Neural cell (in vitro differentiated cells): ENCODE data around the gene PNPLA5.

ENCODE experiments used
- SMC3 ChIP-seq: fragments of 450-650 bp; conservative IDR thresholded peaks from 2 replicates; pipeline ENCODE4 v1.6.1; 2014; ENCODE audit warnings: antibody characterized with exemption, mild to moderate bottlenecking, moderate library complexity; ENCODE audit not compliant: poor library complexity
- TF ChIP-seq, protein P1 (sequence below): fragments of 450-650 bp; IDR thresholded peaks from 2 replicates; pipeline ENCODE4 v1.5.1; 2014; ENCODE audit warnings: antibody characterized with exemption, mild to moderate bottlenecking, moderate library complexity; ENCODE audit not compliant: poor library complexity, severe bottlenecking

DNA sequence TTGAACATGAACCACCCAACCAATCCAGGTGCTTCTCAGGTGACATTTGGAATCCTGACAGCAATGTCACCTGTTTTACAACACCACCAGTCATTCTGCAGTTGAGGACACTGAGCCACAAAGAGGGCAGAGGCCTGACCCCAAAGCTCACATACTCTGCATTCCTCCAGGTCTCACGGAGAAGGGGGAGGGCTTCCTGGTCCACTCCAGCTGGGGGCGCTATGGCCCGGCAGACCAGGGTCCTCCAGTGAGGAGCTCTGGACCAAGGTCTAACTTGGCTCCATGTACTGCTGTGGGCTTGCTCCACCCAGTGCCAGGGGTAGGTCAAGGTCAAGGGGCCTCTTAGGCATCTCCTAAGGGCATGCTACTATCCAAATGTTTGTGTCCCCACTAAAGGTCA is 30.3 kb upstream of the PNPLA5 start:
- TF ChIP-seq, protein P1, sequence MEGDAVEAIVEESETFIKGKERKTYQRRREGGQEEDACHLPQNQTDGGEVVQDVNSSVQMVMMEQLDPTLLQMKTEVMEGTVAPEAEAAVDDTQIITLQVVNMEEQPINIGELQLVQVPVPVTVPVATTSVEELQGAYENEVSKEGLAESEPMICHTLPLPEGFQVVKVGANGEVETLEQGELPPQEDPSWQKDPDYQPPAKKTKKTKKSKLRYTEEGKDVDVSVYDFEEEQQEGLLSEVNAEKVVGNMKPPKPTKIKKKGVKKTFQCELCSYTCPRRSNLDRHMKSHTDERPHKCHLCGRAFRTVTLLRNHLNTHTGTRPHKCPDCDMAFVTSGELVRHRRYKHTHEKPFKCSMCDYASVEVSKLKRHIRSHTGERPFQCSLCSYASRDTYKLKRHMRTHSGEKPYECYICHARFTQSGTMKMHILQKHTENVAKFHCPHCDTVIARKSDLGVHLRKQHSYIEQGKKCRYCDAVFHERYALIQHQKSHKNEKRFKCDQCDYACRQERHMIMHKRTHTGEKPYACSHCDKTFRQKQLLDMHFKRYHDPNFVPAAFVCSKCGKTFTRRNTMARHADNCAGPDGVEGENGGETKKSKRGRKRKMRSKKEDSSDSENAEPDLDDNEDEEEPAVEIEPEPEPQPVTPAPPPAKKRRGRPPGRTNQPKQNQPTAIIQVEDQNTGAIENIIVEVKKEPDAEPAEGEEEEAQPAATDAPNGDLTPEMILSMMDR, result no peak
- no peak for TF ChIP-seq SMC3
